KMS-11 (cell line): Measurements from ENCODE around the gene SPRY4.

Experiments
- H2AFZ ChIP-seq: fragments of 200-600 bp; sonication (generic); 2 replicates; pipeline ENCODE4 v1.6.1; 2016; ENCODE audit warnings: antibody characterized with exemption, mixed run types, low read depth
- H3K27ac ChIP-seq: fragments of 200-600 bp; sonication (generic); 2 replicates; pipeline ENCODE4 v1.6.1; 2016; ENCODE audit warnings: mild to moderate bottlenecking, mixed run types
- H3K27me3 ChIP-seq: fragments of 200-600 bp; sonication (generic); 2 replicates; pipeline ENCODE4 v1.6.1; 2017; ENCODE audit warnings: mild to moderate bottlenecking, low read depth, mixed run types, moderate library complexity; ENCODE audit not compliant: insufficient read depth
- H3K36me3 ChIP-seq: fragments of 200-600 bp; sonication (generic); 2 replicates; pipeline ENCODE4 v1.6.1; 2017; ENCODE audit warnings: mild to moderate bottlenecking, mixed run types; ENCODE audit not compliant: insufficient read depth
- H3K4me1 ChIP-seq: fragments of 200-600 bp; sonication (generic); 2 replicates; pipeline ENCODE4 v1.6.1; 2016; ENCODE audit warnings: mild to moderate bottlenecking, low read depth, mixed run types; ENCODE audit not compliant: poor library complexity, severe bottlenecking
- H3K4me2 ChIP-seq: fragments of 200-600 bp; sonication (generic); 2 replicates; pipeline ENCODE4 v1.7.0; 2016; ENCODE audit warnings: mild to moderate bottlenecking, mixed run types
- H3K4me3 ChIP-seq: fragments of 200-600 bp; sonication (generic); IDR thresholded peaks from 2 replicates; pipeline ENCODE4 v1.6.1; 2017; ENCODE audit warnings: low read depth, low read length, mixed read lengths; ENCODE audit not compliant: insufficient read depth
- H3K79me2 ChIP-seq: fragments of 200-600 bp; sonication (generic); 2 replicates; pipeline ENCODE4 v1.6.1; 2016; ENCODE audit warnings: low read depth, mixed run types; ENCODE audit not compliant: insufficient read depth
- H3K9ac ChIP-seq: fragments of 200-600 bp; sonication (generic); 2 replicates; pipeline ENCODE4 v1.6.1; 2016; ENCODE audit warnings: mild to moderate bottlenecking, mixed run types
- H4K20me1 ChIP-seq: fragments of 200-600 bp; sonication (generic); 2 replicates; pipeline ENCODE4 v1.6.1; 2016; ENCODE audit warnings: mild to moderate bottlenecking, mixed run types; ENCODE audit not compliant: insufficient read depth
- CTCF ChIP-seq: fragments of 200-600 bp; sonication (generic); conservative IDR thresholded peaks from 2 replicates; pipeline ENCODE4 v1.6.1; 2017; ENCODE audit warnings: low read depth, mild to moderate bottlenecking, antibody characterized with exemption, low read length, moderate library complexity, mixed read lengths

The SPRY4 gene

GRCh38 chr5:142286111-142286510, 38.7 kb downstream of the SPRY4 start:
- H3K79me2 ChIP-seq = no peaks in the 10 kb centered on the region
- H3K27me3 ChIP-seq = no peaks in the 10 kb centered on the region
- no peak for TF ChIP-seq CTCF
- no peaks in the 10 kb centered on the region for H3K4me1 ChIP-seq
- no peaks in the 10 kb centered on the region for H3K36me3 ChIP-seq
- H4K20me1 ChIP-seq = no peaks in the 10 kb centered on the region
- no peak overlapping the region for H3K27ac ChIP-seq
- H2AFZ ChIP-seq = no peak overlapping the region
- H3K9ac ChIP-seq = no peak overlapping the region
- H3K4me2 ChIP-seq = no peak overlapping the region
- H3K4me3 ChIP-seq = no peak overlapping the region

GRCh38 chr5:142283304-142283703, 41.5 kb downstream of the SPRY4 start:
- H2AFZ ChIP-seq = no peak overlapping the region
- no peak overlapping the region for H3K27ac ChIP-seq
- no peaks in the 10 kb centered on the region for H3K79me2 ChIP-seq
- no peaks in the 10 kb centered on the region for H3K27me3 ChIP-seq
- no peaks in the 10 kb centered on the region for H3K4me1 ChIP-seq
- no peaks in the 10 kb centered on the region for H3K36me3 ChIP-seq
- no peak overlapping the region for H3K4me2 ChIP-seq
- H3K4me3 ChIP-seq = no peak overlapping the region
- no peaks in the 10 kb centered on the region for H4K20me1 ChIP-seq
- no peak for TF ChIP-seq CTCF
- H3K9ac ChIP-seq = no peak overlapping the region

DNA sequence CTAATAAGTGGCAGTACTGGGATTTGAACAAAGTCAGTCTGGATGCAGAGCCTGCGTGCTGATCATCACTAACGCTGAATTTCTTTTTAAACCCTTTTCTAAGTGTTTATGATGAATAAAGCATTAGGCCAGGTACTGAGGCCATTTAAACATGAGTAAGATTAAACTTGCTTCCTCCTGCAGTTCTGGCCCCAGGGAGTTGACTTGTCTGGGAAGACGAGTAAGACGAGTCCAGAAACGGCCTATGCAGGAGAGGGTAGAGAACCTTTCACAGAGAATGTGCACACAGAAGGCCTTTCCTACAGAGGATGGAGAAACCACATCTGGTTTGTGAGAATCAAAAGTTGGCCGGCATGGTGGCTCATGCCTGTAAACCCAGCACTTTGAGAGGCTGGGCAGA, 42.9 kb downstream of the SPRY4 start:
- H4K20me1 ChIP-seq = no peaks in the 10 kb centered on the region
- no peak overlapping the region for H3K27ac ChIP-seq
- TF ChIP-seq CTCF = no peak
- no peak overlapping the region for H2AFZ ChIP-seq
- H3K4me2 ChIP-seq = no peak overlapping the region
- H3K36me3 ChIP-seq = no peaks in the 10 kb centered on the region
- no peak overlapping the region for H3K4me3 ChIP-seq
- no peaks in the 10 kb centered on the region for H3K4me1 ChIP-seq
- no peak overlapping the region for H3K9ac ChIP-seq
- no peaks in the 10 kb centered on the region for H3K79me2 ChIP-seq
- no peaks in the 10 kb centered on the region for H3K27me3 ChIP-seq

GRCh38 chr5:142281008-142281367, 43.8 kb downstream of the SPRY4 start:
- no peaks in the 10 kb centered on the region for H3K36me3 ChIP-seq
- no peak overlapping the region for H3K4me3 ChIP-seq
- no peak overlapping the region for H3K27ac ChIP-seq
- no peak for TF ChIP-seq CTCF
- H3K4me2 ChIP-seq = no peak overlapping the region
- H3K79me2 ChIP-seq = no peaks in the 10 kb centered on the region
- no peaks in the 10 kb centered on the region for H3K27me3 ChIP-seq
- H4K20me1 ChIP-seq = no peaks in the 10 kb centered on the region
- H2AFZ ChIP-seq = no peak overlapping the region
- no peak overlapping the region for H3K9ac ChIP-seq
- no peaks in the 10 kb centered on the region for H3K4me1 ChIP-seq
